SK-N-SH (cell line): ENCODE data around the gene SHD.

ENCODE experiments used
- CTCF ChIP-seq: fragments of 200-600 bp; sonication (generic); IDR thresholded peaks from 2 replicates; pipeline ENCODE4 v1.6.1; 2017; ENCODE audit warnings: antibody characterized with exemption, mild to moderate bottlenecking, moderate library complexity
- FOXJ3 ChIP-seq: sonication (generic); formaldehyde crosslinking; IDR thresholded peaks from 2 replicates; pipeline ENCODE4 v1.5.1; 2020; ENCODE audit warnings: mild to moderate bottlenecking, missing genetic modification reagents
- MEF2A ChIP-seq: IDR thresholded peaks from 2 replicates; pipeline ENCODE4 v1.4.0; 2012; ENCODE audit warnings: low read depth, borderline replicate concordance
- REST ChIP-seq: IDR thresholded peaks from 2 replicates; pipeline ENCODE4 v1.6.1; 2012; ENCODE audit warnings: mild to moderate bottlenecking, low read depth, low read length, moderate library complexity
- YY1 ChIP-seq: IDR thresholded peaks from 2 replicates; pipeline ENCODE4 v1.4.0; 2012; ENCODE audit warnings: low read depth, mild to moderate bottlenecking

GRCh38 chr19:4327252-4327876 is 48.3 kb downstream of the SHD start:
- TF ChIP-seq FOXJ3 (no peak), MEF2A (no peak), REST (no peak), CTCF (no peak), YY1 (no peak)
